CD4-positive, alpha-beta T cell treated with Interleukin-6 at 100 ng/mL for 8 hours (primary cell): ENCODE results near the gene CFAP57.

Experiments used
- DNase-seq: peaks from one replicate; pipeline ENCODE4 v3.0.0-alpha.2; 2020; ENCODE audit warnings: mixed read lengths, low spot score

Gene CFAP57

DNA sequence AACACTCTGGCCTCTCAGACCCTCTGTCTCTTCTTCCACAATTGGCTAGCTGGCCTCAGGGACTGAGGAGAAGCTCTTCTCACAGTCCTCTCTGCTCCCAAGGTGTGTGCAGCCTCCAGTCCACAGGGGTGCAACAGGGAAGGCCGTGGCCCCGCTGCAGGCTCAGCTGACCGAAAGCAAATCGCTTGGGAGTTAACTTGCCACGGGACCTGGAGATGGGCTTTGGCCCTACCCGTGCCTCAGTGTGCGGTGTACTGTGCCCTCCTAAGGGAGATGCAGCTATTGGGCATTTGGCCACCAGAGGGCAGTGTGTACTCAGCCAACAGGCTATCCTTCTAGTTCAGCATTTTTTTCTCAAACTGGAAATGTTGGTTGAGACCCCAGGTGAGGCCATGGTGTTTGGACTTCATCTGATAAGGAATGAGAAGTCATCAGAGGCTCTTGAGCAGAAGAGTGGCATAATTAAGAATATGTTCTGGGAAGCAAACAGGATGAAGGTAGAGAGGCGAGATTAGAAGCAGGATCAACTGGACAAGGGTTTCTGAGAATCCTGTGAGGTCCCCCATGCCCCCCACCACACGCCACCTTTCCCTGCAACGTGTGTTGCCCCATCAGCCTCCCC, 55.1 kb downstream of the CFAP57 start:
- peak; percentile 77 for DNase-seq

DNA sequence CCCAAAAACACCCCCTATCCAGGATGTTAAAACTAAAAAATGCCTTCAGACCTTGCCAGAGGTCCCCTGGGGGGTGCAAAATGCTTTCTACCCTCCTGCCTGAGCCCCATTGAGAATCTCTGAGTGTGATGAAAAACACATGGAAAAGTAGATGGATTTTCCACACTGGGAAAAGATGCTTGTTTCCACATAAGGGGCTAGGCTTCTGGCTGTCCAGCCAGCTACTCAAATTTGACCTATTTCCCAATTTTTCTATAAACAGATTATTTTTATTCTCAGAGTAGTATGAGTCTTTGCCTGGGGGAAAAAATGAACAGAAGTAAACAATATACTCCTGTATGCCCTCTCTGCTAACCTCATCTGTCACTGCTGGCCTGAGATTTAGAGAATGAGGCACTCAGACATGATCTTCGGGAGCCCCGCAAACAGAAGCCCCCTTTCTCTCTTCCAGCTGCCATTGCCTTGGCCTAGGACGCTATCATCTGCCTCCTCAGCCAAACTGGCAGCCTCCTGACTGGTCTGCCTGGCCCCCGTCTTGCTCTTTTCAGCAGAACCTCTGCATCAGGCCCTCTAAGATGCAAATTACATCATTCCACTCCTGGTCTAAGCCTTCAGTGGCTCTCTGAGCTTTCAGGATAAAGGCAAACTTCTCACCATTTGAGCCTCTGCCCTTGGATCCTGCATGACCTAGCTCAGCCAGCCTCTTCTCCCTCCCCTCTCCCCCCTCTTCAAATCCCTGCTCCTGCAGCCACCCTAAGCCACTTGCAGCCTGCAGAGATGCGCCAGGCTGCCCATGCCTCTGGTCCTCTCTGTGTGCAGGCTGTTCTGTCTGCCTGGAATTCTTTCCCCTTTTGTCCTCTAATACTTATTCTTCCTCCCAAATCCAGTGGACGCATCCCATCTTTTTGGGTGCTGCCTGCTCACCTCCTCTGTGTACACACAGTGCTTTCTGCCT, 58.0 kb downstream of the CFAP57 start:
- no peak for DNase-seq

DNA sequence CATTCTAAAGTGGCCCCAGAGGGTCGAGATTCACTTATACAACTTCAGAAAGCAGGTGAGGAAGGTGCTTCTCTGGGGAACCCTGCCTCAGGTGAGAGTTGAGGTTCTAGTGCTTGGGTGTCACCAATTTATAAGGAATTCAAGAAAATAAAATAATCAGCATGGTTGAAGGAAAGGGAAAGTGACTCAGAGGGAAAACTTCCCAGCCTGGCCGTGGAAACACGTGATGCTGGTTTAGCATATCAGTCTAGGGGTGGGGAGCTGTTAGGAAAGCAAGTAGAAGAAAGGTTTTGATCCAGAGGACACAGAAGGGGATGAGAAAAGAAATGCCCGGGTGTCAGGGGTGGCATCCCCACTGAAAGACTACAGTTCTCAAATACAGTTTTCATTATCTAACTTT, 59.9 kb downstream of the CFAP57 start:
- DNase-seq, result no peak

DNA sequence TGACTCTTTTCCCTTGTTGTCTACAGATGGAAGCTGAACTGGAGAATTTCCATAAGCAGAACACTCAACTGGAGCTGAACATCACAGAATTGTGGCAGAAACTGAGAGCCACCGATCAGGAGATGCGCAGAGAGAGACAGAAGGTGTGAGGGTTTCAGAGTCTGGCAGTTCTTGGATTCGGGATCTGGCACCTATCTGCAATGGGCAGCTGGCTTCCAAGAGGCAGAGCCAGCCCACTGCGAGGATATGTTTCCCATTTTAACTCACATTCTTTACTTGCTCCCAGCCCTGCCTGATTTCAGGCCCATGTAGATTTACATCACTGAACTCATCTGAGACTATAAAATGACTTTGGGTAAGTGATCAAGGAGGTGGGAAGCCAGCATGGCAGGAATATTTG, 60.4 kb downstream of the CFAP57 start:
- DNase-seq, result no peak

DNA sequence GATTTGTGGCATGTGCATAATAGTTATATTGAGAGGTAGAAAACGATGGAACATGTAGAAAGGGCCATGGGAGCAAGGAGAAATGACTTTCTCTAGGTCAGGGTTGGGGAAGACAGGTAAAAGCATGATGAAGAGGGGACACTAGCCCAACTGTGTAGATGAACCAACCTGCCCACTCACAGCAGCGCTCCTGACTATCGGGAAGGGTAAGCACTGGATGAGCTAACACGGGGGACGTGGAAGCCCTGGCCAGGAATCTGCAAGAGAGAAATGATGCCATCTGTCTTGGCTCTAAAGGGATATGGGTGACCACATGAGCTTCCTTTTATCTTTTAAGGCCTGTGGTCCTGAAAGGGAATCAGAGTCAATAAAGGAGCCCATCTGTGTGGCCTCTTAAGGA, 61.5 kb downstream of the CFAP57 start:
- DNase-seq, result no peak

DNA sequence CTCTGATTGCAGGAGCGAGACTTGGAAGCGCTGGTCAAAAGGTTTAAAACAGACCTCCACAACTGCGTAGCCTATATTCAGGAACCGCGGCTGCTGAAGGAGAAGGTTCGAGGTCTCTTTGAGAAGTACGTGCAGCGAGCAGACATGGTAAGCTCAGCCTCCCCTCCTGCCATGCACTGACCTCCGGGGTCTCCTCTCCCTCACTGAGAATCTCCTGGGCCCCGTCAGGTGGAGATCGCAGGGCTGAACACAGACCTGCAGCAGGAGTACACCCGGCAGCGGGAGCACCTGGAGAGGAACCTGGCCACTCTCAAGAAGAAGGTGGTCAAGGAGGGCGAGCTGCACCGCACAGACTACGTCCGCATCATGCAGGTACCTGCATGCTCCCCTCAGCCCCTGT, 62.1 kb downstream of the CFAP57 start:
- no peak for DNase-seq

DNA sequence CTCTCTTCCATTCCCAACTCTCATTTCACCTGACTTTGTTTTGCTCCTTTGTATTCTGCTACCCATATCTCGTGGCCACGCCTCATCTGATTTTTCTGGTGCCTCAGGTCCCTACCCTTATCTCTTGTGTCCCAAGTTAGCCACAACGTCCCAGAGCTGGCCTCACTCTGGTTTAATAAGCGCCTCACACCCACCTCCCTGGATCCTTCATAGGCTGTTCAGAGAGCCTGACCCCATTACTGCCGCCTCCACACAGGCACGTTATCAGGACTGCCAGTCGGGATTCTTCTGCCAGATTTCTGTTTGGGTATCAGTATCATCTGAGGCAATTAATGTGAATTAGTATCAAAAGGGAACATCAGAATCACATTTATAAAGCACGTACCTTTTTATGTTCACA, 62.9 kb downstream of the CFAP57 start:
- no peak for DNase-seq

DNA sequence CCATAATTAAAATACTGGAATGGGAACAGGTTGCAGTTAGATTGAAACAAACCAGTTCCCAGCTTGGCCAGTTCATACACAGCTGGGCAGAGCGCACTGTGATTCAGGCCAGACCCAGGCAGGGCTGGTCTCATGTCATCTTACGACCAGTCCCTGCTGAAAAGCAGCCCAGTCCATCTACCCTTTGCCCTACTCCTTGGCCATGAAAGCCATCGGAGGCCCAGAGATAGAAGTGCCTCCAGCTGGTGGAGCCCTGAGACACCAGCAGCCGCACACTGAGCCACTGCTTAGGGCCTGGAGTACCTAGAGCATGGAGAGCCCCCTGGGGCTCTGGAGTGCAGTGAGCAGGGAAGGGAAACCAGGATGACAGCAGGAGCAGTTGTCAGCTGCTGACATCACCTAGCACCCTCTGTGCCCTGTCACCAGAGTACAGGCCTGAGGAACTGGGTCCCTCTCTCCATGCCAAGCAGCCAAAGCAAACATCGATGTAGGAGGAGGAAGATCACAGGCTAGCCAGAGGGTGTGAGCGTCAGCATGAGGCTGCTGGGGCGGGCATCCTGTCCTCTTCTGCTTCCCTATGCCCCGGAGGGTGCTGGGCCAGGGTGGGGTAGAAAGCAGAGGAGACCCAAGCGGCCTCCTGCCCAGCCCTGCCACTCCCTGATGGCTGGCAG, 63.5 kb downstream of the CFAP57 start:
- DNase-seq, result no peak

DNA sequence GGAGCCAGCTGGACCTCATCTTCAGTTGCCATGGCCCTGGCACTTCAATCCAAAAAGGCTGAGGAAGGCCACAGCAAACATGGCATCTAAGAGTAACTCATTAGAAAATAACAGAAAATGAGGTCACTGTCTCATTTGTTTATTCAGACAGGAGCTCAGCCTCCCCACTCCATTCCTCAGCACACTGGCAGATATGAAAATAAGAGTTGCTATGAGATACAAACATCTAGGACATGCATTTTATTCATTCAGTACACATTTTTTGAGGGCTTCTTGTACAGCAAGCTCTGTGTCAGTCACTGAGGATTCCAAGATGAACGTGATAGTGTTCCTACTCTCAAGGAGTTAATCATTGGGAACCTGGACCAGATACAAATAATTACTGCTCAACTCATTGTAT, 65.0 kb downstream of the CFAP57 start:
- DNase-seq, result no peak

DNA sequence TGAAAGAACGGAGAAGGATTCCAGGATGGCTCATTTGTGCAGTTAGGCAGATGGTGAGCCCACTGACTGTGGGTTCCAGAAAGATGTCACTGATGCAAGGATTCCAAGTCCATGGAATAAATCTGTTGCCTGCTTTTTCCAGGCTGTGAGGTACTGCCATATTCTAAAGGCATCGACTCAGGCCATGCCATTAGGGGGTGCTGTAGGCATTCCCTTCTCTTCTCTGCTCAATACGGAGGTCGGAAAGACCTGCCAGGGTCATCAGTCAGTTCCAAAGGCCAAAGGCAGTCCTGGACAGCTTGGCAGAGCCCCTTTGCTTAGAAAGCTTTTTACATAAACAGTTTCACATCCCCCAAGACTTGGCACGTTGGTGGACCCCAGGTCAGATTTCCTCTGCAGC, 66.0 kb downstream of the CFAP57 start:
- DNase-seq, result peak; percentile 24

DNA sequence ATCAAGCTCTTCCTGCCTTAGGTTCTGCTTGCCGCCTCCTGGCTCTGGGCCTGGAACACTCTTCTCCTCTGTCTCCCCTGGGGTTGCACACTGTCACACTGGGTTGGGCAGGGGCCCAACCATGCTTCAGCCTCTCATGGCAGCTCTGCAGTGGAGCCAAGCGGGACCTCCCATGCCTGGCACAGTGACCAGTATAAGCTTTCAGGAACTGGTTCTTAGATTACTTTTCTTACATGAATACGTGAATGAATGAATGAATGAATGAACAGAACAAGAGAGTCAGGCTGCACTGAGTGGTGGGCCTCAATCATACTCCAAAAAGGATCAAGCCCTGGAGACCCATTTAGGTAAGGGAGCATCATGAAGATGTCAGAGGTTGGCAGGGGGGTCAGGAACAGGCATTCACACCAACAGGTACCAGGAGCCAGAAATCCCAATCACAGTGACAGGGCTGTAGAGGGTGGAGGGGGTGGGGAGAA, 66.9 kb downstream of the CFAP57 start:
- DNase-seq, result no peak

DNA sequence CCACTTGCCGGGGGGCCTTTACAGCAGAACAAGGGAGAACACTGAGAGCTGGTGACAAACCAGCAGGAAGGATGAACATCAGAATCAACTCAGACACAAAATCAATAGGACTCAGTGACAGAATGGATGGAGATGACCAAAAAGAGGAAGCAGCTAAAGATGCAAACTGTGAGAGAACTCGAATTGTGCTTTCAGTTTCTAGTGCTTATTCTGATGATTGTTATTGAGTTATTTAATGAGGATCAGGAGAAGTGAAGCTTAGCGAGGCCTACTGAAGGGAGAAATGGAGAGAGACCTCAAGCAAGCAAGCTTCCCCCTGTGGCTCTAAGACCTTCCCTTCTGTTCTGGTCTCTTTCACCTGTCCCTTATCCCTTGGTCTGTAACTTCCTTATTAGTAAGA, 67.4 kb downstream of the CFAP57 start:
- DNase-seq, result no peak

DNA sequence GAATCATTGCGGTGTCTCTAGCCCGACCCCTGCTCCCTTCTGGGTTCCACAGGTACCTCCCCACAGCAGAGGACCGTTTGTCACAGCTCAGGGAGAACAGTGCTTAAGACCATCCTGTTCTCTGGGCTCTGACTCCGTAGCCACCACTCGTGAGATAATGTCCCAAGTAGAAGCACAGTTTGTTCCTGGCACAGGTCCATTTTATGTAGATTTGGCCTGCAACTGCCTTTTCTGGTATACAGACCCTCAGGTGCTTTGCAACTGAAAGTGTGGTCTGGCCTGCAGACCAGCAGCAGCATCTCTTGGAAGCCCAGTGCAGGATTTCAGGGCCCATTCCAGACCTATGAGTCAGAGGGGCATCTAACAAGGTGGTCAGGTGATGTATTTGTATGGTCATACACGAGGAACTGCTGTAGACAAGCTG, 69.3 kb downstream of the CFAP57 start:
- no peak for DNase-seq

DNA sequence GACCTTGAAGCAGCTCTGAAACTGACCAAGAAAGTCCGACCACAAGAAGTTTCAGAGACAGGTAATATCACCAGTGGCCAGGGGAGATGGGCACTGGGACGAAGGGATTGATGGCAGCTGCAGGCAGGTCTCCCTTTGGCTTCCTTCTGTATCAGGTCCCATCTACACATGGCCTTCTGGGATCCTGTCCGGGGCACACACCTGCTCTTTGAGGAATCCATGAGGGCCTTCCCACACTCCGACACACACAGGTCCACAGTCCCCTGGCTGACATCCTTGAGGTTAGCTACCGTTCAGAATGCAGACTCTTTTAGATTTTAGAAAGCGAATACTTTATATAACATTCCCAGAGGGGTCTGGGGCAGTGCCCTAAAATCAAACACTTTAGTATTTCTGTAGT, 71.2 kb downstream of the CFAP57 start:
- DNase-seq, result no peak

DNA sequence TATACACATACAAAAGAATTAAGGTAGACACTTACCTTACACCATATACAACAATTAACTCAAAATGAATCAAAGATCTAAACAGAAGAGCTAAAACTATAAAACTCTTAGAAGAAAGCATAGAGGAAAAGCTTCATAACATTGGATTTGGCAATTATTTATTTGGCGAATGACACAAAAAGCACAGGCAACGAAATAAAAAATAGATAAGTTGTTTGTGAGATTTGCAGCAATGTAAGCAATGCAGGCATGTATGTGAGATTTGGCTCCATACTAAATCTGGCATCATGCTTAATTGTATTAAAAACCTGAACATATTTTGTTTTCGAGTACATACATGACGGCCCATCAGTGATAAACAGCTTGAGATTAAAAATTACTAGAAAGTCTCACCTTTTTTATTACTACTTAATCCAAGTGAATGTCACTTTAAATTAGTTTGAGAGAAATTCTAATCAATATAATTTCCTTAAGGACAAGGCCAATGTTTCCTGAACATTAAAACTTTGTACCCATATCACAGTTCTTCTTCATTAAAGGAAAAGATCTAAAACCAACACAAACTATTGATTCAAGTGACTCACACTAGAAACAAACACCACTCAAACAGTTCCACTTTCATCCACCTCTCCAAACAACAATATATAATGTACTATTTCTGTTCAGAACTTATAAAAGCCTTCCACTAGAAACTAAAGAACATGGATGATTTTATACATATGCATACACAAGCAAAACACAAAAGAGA, 74.5 kb downstream of the CFAP57 start:
- no peak for DNase-seq

DNA sequence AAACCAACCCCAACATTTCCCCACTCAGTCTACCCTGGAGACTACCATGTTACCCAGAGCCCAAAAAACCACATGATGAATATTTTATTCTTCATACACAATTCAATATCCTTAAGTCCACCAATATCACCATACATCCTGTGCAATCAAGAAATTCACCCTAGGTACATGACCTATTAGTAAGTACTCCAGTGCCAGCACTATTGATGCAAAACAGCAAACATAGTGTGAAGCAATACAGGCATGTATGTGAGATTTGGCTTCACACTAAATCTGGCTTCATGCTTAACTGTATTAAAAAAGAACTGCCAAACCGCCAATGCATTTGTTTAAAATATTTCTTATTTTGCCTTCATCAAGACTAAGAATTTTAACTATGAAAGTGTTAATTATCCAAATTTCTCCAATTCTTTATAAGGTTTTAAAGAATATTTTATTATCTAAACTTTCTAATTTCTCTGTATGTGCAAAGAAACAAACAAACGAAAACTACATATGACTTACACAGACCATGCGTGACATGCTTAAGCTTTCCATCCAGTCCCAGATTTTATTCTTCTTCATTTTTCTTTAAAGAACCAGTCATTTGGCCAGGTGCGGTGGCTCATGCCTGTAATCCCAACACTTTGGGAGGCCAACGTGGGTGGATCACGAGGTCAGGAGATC, 75.3 kb downstream of the CFAP57 start:
- no peak for DNase-seq

DNA sequence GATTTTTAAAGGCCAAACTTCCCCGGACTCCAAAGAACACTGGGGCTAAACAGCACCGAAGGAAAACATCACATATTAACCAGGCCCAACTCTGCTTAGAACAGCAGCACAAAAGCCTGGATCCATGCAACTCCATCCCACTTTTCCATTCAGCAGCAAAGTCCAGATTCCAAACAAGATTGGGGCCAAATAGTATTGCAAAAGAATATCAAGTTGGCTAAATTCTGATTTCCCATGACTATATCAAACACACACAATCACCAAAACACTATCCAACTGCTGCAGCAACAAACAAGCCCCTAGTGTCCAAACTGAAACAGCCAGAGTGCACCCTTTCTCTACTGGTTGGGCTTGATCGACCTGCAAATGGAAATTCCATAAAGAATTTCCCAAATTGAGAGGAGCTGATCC, 78.2 kb downstream of the CFAP57 start:
- DNase-seq, result no peak

DNA sequence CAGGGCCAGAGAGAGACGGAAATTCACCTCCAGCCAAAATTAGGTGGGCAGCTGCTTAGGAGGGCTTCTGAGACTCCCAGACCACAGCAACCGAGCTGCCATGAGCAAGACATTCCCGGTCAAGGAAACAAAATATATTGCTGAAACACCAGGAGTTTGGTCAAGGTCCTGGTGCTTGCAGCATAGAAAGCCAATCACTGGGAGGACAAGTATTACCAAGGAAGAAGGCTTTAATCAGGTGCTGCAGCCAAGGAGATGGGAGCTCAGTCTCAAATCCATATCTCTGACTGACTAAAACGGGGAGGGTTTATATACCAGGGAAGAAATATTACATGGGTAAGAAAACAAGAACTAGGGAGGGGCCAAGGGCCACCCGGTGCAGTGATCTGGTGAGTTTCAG, 78.9 kb downstream of the CFAP57 start:
- DNase-seq, result no peak

DNA sequence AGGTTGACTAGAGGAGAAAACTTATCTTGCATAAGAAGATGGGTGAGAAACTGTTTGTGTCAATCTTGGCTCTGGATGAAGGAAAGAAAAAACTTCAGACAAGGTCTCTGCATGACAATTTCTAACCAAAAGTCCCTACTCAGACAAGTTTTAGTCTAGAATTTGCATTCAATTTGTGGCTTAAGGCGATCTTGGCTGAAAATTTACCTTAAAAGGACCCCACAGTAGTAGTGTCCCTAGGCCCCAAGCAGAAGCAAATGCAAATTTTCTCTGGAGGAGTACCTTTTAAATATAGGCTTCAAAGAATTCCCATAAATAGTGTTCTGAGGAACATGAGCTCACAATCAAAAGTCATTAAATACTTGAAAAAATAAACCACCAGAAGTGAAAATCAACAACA, 80.1 kb downstream of the CFAP57 start:
- DNase-seq, result no peak

DNA sequence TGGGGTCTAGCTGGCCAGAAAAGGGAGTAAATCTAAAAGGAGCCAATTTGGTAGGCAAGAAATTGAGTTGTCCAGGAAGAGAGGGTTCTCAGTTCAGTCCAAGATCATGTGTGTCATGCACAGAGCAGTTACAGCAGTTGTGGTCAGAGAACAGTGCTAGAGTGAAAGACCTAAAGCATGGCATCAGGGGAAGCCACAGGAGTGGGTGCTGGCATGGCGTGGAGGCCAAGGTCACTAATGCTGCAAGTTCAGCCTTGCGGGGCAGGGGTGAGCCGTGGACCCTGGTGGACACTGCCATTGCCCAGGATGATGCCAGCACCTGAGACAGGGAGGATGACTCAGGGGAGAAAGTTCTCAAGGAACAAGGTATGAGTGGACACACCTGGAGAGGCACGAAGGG, 81.0 kb downstream of the CFAP57 start:
- no peak for DNase-seq

DNA sequence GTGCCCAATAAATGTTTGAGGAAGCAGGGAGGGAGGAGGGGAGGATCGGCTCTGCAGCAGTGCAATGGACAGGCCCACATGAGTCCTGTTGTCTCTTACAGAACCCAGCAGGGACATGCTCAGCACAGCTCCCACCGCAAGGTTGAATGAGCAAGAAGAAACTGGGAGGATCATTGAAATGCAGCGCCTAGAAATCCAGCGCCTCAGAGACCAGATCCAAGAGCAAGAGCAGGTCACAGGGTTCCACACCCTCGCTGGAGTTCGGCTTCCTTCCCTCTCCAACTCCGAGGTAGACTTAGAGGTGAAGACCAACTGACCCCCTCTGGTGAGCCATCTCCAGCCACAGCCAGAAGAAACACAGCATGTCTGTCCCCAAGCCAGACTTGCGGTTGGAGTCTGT, 81.7 kb downstream of the CFAP57 start:
- DNase-seq, result no peak
